ENCODE measurements around the gene MITD1. TPM values are rescaled to one million over a fixed set of nuclear protein-coding genes. Genes with fewer than 3 reads are reported as not detected.

Gene MITD1
- total RNA-seq, 2 donors from 2014 or later = 4.9 to 15.8 TPM

DNA sequence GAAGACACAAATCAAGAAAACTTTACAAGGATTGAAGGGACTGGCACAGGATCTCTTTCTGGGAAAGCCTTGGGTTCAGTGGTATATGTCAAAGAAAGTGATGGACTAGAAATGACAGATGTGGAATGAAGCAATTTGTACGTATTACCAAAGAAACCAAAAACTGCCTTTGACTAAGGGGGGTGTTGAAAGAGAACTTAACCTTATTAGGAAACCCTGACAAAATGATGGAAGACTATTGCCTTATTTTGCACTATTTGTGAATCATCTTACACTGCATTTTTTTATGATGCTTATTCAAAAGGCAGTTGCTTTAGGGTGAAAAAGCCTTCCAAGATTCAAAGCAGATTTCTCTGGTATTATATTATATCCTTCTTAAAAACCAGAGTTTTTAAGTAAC is 30.2 kb downstream of the MITD1 start:
- TF ChIP-seq POLR2A (IDR thresholded peaks at IDR 0.05) = no peak
- TF ChIP-seq, protein P1, sequence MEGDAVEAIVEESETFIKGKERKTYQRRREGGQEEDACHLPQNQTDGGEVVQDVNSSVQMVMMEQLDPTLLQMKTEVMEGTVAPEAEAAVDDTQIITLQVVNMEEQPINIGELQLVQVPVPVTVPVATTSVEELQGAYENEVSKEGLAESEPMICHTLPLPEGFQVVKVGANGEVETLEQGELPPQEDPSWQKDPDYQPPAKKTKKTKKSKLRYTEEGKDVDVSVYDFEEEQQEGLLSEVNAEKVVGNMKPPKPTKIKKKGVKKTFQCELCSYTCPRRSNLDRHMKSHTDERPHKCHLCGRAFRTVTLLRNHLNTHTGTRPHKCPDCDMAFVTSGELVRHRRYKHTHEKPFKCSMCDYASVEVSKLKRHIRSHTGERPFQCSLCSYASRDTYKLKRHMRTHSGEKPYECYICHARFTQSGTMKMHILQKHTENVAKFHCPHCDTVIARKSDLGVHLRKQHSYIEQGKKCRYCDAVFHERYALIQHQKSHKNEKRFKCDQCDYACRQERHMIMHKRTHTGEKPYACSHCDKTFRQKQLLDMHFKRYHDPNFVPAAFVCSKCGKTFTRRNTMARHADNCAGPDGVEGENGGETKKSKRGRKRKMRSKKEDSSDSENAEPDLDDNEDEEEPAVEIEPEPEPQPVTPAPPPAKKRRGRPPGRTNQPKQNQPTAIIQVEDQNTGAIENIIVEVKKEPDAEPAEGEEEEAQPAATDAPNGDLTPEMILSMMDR (IDR thresholded peaks at IDR 0.05) = no peak
- no peak overlapping the region for H3K4me3 ChIP-seq
- H3K9me3 ChIP-seq = no peaks in the 10 kb centered on the region
- H3K4me1 ChIP-seq = peaks cover 18% of the 10 kb centered on the region
- 76 to 88% methylated on average over 1 of the region's 1 CpG for WGBS, 2 donors
- no peaks in the 10 kb centered on the region for H3K36me3 ChIP-seq (replicated peaks in 1 of 2; ENCODE audit: insufficient read depth in 1 of 2, low read depth in 2 of 2)
- intact Hi-C loops (cut with DNase I) = no loop called here
- no peaks in the 10 kb centered on the region for H3K27me3 ChIP-seq
- no peak overlapping the region for H3K27ac ChIP-seq
- DNase-seq = no peak
- no peak for ATAC-seq

DNA sequence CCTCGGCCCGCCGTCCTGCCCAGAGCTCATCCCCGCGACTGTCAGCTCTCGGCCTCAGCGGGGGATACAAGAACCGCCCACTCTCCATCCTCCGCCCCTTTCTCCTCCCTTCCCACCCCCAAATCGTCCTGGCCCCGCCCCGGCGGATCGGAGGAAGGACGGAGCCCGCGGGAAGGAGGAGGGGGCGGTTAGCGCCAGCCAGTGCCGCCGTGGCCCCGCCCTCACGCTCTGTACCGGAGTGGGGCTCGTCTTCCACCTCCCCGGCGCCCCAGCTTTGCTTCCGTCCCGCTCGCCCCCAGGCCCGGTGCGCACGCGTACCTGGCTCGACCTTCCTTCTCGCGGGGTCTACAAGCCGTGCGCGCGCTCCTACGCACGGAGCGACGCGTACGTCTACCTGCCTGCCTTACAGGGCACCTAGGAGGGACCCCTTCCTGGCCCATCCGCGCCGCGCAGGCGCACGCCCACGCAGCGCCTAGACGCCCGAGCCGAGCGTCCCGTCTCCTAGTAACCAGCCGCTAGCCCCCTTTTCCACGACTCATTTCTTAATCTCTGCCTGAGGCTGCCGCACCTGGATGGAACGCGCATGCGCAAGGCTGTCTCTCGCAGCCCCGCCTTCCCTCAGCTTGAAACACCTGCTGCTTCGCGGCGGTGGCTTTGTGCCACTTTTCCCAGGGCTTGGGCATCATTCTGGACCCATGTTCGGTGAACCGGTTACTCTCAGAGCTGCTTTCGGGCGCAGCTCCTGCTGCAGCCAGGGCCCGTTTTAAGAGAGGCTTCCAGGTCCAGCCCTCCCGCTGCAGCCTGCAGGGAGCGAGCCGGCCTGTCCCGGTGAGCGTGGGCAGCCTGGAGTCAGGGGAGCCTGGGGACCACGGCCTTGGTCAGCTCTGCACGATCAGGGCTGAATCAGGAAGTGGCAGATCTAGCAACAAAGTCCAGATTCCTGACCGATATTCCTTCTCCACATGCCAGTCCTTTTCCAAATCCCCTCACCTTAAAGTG is 39.4 kb downstream of the MITD1 start, which contains the start of gene C2orf15:
C2orf15 (plus strand) TSS at position 598 of the 999 bp plus-strand sequence. CDS start 8,852 bp downstream, outside the sequence.
- 1% methylated on average over 27 to 84 of the region's 84 CpGs for WGBS, 2 donors
- DNase-seq (peak; percentile 95 to 97 (median 96)), ATAC-seq (peak; percentile 91)
- Histone ChIP-seq H3K4me1 (peaks cover 15% of the 10 kb centered on the region), H3K4me3 (peak within 1 kb of the TSS; percentile 64 to 94), H3K36me3 (replicated peaks in 1 of 2; ENCODE audit: insufficient read depth in 1 of 2, low read depth in 2 of 2) (no peaks in the 10 kb centered on the region), H3K9me3 (no peaks in the 10 kb centered on the region), H3K27ac (peak within 1 kb of the TSS; percentile 88 to 97 (median 96)), H3K27me3 (no peaks in the 10 kb centered on the region)
- peak; percentile 68 to 92 (median 72) for TF ChIP-seq POLR2A (IDR thresholded peaks at IDR 0.05)
- TF ChIP-seq, protein P1 (IDR thresholded peaks at IDR 0.05) = no peak
- intact Hi-C loops (cut with DNase I) = no loop called here

DNA sequence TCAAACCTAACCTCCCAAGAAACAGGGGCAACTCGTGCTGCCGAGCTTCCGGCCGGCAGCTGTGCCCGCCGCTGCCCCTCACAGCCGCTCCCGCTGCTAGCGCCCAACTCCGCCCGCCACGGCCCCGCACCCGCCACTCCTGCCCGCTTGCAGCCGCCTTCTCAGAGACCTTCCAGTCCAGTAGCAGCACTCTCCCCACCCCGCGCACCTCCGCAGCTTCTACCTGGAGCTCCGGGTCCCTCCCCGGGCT is 40.1 kb downstream of the MITD1 start:
- Histone ChIP-seq H3K36me3 (replicated peaks in 1 of 2; ENCODE audit: insufficient read depth in 1 of 2, low read depth in 2 of 2) (no peaks in the 10 kb centered on the region), H3K27ac (peak overlapping the region; percentile 88 to 97 (median 96)), H3K9me3 (no peaks in the 10 kb centered on the region), H3K4me3 (peak overlapping the region; percentile 64 to 94), H3K27me3 (no peaks in the 10 kb centered on the region), H3K4me1 (peaks cover 15% of the 10 kb centered on the region)
- no peak for DNase-seq
- 1% methylated on average over 16 to 21 of the region's 21 CpGs for WGBS, 2 donors
- peak; percentile 45 for ATAC-seq
- TF ChIP-seq, protein P1 (IDR thresholded peaks at IDR 0.05) = no peak
- TF ChIP-seq POLR2A (IDR thresholded peaks at IDR 0.05) = peak in 1 of 3 donors; percentile 85
- intact Hi-C loops (cut with DNase I) = no loop called here

DNA sequence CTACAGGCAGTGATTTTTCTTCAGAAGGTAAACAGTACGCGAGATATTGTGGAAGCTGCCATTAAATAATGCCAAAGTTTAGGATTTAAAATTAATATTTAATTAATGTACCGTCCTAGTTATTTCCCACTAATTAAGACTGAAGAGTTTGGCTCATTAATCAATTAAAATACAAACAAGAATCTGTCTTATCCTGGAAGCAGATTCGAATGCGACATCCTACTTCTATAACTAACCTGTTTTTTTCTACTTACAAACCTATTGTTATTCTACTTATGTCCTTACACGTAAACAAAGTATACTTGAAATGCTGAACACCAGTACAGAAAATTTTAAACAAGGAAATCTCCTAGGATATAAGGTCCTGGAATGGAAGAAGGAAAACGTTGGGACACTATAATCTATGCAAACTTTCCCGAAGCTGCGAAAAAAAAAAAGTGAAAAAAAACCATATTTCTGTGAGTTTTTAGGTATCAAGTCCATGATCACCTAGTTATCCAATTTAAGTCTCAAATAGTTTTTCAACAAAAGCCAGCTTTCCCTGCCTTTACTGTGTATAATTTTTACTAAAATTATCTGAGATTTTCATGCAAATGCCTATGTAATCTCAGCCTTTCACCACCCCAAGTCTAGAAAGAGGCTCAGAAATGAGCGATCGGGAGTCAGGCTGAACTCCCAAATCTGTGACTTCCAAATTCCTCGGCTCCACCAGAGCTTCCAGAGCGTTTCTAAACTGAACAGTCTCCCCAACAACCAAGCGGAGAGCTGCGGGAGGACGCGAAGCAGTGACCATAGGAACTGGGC is 40.6 kb downstream of the MITD1 start:
- H3K27ac ChIP-seq = peak overlapping the region; percentile 88 to 97 (median 96)
- H3K27me3 ChIP-seq = no peaks in the 10 kb centered on the region
- H3K4me3 ChIP-seq = peak overlapping the region; percentile 64 to 94
- intact Hi-C loops (cut with DNase I) = no loop called here
- 7 to 9% methylated on average over 17 of the region's 17 CpGs for WGBS, 2 donors
- no peak for DNase-seq
- no peaks in the 10 kb centered on the region for H3K9me3 ChIP-seq
- no peak for ATAC-seq
- TF ChIP-seq, protein P1 (IDR thresholded peaks at IDR 0.05) = no peak
- no peak for TF ChIP-seq POLR2A (IDR thresholded peaks at IDR 0.05)
- H3K36me3 ChIP-seq (replicated peaks in 1 of 2; ENCODE audit: insufficient read depth in 1 of 2, low read depth in 2 of 2) = no peaks in the 10 kb centered on the region
- peaks cover 15% of the 10 kb centered on the region for H3K4me1 ChIP-seq
